GM06990 (cell line): ENCODE measurements around the gene NLRC3.

ENCODE experiments used
- DNase-seq: peaks from one replicate; pipeline ENCODE4 v3.0.0-alpha.2; 2011; ENCODE audit not compliant: insufficient read length; ENCODE audit errors: extremely low read depth
- H3K27me3 ChIP-seq: replicated peaks from 2 replicates; pipeline ENCODE4 v1.6.0; 2011; ENCODE audit warnings: low read length; ENCODE audit not compliant: control insufficient read depth, insufficient read depth
- H3K36me3 ChIP-seq: 2 replicates; pipeline ENCODE4 v1.5.1; 2011; ENCODE audit warnings: low read length; ENCODE audit not compliant: control insufficient read depth, insufficient read depth
- H3K4me3 ChIP-seq: replicated peaks from 2 replicates; pipeline ENCODE4 v1.5.1; 2011; ENCODE audit warnings: low read depth, mild to moderate bottlenecking, control low read depth, low read length
- TF ChIP-seq, protein P1 (sequence below): IDR thresholded peaks from 2 replicates; pipeline ENCODE4 v1.5.1; 2011; ENCODE audit warnings: low read length, control low read depth, mild to moderate bottlenecking, inconsistent platforms; ENCODE audit not compliant: insufficient read depth, poor library complexity, severe bottlenecking

The NLRC3 gene

DNA sequence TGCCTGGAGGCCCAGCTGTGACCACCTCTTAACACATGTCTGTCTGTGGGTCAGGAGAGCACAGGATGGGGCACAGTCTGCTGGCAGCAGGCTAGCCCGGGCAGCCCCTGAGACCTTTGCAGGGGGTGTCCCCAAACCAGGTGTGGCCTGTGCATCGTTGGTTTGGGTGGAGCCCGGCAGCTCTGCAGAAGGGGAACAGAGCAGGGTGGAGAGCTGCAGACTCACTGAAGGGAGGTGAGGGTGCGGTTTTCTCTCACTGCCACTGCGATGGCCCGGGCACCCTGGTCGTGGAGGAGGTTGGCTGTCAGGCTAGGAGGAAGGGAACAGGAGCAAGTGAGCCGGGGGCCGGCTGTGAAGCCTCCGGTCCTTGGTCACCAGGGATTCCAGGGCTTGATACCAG, 28.8 kb downstream of the NLRC3 start:
- DNase-seq = no peak
- Histone ChIP-seq H3K4me3 (no peak overlapping the region), H3K36me3 (peaks cover 26% of the 10 kb centered on the region), H3K27me3 (no peaks in the 10 kb centered on the region)
- TF ChIP-seq, protein P1, sequence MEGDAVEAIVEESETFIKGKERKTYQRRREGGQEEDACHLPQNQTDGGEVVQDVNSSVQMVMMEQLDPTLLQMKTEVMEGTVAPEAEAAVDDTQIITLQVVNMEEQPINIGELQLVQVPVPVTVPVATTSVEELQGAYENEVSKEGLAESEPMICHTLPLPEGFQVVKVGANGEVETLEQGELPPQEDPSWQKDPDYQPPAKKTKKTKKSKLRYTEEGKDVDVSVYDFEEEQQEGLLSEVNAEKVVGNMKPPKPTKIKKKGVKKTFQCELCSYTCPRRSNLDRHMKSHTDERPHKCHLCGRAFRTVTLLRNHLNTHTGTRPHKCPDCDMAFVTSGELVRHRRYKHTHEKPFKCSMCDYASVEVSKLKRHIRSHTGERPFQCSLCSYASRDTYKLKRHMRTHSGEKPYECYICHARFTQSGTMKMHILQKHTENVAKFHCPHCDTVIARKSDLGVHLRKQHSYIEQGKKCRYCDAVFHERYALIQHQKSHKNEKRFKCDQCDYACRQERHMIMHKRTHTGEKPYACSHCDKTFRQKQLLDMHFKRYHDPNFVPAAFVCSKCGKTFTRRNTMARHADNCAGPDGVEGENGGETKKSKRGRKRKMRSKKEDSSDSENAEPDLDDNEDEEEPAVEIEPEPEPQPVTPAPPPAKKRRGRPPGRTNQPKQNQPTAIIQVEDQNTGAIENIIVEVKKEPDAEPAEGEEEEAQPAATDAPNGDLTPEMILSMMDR = no peak

DNA sequence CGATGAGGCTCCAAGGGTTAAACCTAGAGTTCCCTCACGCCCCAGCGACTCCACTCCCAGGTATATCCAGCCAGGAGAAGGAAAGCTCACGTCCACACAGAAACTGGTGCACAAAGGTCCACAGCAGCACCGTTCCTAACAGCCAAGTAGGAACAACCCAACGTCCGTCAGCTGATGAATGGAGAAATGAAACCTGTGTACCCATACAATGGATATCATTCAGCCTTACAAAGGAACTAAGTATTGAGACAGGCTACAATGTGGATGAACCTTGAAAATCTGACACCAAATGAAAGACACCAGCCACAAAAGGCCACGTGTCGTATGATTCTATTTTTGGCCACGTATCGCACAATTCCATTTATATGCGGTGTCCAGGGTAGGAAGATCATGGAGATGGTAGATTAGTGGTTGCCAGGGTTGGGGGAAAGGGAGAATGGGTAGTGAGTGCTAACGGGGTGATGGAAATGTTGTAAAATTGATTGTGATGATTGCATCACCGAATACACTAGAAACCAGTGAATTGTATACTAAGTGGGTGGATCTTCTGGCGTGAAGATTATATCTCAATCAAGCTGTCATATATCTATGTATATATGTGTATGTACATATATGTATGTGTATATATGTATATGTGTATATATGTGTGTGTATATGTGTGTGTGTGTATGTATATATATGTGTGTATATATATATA, 30.1 kb downstream of the NLRC3 start:
- Histone ChIP-seq H3K36me3 (peaks cover 24% of the 10 kb centered on the region), H3K27me3 (no peaks in the 10 kb centered on the region), H3K4me3 (no peak overlapping the region)
- TF ChIP-seq, protein P1 = no peak
- DNase-seq = no peak

DNA sequence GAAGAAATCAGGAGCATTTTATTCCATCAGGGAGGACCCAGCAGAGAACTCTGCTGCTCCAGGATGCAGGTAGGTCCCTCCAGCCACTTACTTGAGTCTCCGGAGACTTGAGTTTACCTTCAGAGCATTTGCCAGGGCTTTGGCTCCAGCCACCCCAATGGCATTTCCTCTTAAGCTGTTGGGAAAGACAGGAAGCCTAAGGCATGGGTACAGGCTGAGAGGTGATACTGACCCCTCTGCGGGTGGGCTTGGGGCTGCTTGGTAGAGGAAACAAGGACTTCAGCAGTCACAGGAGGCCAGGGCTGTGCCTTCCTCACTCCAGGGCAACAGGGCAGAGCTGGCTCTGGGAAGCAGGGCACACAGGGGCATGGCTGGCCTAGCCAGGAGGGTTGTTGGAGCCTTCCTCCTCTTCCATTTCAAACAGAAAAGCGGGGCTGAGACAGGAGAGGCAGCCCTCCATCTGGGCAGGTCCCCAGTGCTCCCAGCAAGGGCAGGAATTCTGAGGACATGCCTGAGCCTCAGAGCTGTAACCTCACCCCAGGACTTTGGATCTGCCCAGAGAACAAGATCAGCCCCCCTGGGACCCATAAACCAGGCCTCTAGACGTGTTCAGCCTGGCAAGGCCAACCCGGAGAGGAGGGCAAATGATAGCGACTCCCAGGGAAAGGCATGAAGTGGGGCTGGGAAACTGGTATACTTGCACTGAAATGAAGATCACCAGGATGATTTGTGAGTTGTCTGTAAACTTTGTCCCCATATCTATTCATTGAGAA, 34.4 kb downstream of the NLRC3 start:
- H3K36me3 ChIP-seq = peaks cover 8% of the 10 kb centered on the region
- TF ChIP-seq, protein P1 = no peak
- H3K4me3 ChIP-seq = no peak overlapping the region
- no peaks in the 10 kb centered on the region for H3K27me3 ChIP-seq
- DNase-seq = no peak

DNA sequence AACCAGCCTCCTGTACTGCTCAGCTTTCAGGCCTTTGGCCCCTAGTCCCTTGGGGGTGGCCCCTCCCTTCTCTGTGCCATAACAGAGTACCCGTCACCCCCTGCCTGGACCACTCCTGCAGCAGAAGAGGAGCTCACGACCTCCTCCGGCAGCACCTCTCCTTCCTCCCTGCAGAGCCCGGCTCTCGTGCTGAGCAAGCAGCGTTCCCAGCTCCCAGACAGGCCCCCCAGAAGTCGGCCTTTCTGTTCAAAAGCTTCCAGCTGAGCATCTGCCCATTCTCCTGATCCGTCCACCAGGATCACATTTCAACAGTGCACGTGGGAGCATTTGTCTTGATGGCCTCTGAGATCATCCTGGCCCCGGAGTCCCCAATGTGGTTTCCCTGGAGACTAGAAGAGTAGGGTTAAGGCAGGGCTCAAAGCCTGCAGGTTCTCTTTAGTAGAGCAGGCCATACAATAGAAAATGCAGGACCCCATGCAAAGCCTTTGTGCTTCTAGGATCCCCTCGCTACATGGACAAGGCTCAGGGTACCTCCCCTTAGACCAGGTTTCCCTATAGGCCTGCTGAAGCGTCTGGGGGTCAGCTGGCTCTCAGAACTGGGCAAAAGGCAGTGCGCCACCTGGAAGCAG, 35.6 kb downstream of the NLRC3 start:
- TF ChIP-seq, protein P1 = no peak
- Histone ChIP-seq H3K4me3 (no peak overlapping the region), H3K27me3 (no peaks in the 10 kb centered on the region), H3K36me3 (peaks cover 6% of the 10 kb centered on the region)
- DNase-seq = no peak

DNA sequence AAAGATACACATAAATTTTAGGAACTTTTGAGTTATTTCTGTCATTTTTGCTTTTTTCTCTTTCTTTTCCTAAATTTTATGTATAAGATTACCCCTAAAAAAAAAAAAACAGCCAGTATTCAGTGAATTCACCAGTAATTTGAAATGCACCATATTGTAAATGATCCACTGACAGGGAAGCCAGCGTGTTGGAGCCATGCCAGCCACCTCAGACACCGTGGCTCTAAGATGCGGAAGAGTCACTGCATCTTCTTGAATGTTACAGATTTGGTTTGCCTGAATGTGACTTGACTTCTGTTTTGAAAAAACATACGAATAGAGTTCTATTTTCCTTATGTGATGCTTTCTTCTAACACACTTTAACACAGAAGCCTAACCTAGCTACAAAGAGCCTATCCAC, 39.0 kb downstream of the NLRC3 start:
- H3K4me3 ChIP-seq = no peak overlapping the region
- TF ChIP-seq, protein P1 = no peak
- no peak for DNase-seq
- peaks cover 8% of the 10 kb centered on the region for H3K36me3 ChIP-seq
- no peaks in the 10 kb centered on the region for H3K27me3 ChIP-seq
